ENCODE measurements around the gene ZNF343.

The ZNF343 gene

DNA sequence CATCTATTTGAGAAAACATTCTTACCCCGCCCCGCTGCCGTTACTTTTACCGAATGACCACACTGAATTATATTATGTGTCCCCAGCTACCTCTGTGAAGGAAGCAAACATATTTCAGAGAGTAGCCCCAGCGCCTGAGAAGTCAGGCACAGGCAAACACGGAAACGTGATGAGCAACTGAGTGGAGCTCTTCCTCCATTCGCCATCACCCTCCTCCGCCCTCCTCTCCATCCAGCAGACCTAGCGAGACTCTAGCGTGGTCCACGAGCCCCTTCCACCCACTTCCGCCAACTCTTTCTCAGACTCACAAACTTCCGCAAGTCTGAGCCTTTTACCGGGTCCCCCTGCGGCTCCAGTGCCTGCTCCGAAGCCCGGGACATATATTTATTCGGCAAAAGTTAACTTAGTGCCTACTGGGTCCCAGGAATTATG lies 38.7 kb downstream of the ZNF343 start:
- peak; percentile 68 for DNase-seq

DNA sequence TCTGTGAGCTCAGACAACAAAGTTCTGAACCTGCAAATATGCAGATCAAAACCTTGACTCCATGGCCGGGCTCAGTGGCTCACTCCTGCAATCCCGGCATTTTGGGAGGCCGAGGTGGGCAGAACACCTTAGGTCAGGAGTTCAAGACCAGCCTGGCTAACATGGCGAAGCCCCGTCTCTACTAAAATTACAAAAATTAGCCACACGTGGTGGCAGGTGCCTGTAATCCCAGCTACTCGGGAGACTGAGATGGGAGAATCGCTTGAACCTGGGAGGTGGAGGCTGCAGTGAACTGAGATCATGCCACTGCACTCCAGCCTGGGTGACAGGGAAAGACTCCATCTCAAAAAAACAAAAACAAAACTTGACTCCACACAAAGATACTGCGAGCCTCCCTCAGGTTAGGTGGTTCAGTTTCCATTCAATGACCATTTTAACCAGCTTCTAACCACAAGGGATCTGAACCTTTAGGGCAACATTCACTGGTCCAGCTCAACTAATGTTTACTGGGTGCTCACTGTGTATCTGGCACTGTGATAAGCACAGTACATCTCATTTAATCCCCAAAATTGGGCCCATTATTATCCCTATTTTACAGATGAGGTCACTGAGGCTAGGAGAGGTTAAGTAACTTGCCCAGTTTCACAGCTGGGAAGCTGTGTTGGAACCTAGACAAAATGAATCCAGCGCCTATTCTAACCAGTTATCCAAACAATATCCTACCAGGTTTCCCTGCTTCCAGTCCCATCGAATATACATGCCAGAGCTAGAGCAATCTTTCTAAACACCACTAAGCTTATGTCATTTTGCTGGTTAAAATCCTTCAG lies 39.9 kb downstream of the ZNF343 start:
- DNase-seq: no peak

GRCh38 chr20:2467412-2467811 lies 41.3 kb downstream of the ZNF343 start:
- DNase-seq: no peak

- DNase-seq: no peak
Observed at GRCh38 chr20:2465100-2465499, 43.6 kb downstream of the ZNF343 start.

DNA sequence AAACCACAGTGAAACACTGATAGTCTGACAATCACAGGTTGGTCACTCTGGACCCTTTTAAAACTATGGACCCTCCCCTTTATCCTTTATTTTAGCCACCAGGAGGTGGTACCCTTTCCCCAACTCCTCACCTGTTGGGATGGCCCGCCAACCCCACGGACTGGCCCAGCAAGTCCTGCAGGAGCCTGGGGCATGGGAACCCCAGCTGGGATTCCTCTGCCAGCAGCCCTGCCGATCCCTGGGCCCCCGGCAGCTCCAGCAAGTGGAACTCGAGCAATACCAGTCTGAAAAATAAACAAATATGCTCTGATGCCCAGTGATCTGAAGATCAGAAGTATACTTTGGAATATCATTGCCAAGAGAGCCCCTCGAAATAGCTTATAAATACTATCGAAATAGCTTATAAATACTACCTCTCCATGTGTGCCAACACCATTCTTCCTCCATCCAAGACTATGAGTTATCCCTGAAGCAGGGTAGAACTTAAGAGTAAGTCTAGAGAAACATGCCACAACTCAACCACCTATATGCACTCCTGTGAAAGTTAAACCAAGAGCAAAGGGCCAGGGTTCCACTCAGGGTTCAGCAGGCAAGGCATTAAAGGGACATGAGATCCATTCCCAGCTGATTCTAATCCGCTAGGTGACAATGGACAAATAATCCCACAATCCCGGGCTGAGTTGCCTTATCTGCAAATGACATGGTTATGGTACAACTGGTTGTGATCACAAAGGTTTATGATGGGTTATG lies 44.9 kb downstream of the ZNF343 start:
- DNase-seq: no peak

DNA sequence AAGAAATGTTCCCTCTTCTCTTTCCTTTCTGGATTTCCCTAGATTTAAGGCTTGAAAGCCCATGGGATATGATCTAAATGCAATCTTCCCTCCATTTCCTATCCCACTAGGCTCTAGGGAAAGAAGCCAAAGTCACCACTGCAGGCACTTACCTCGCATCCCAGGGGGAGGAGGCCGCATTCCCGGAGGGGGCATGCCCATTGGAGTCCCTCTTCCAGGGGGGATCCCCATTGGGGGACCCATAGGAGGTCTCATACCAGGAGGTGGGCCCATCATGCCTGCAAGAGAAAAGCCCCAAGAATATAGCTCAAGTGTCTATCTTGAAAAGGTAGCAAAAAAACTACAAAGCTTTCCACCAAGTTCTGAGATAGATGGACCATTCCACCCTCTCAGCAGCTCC lies 46.2 kb downstream of the ZNF343 start:
- no peak for DNase-seq

GRCh38 chr20:2460752-2461424 lies 47.8 kb downstream of the ZNF343 start:
- DNase-seq: no peak

DNA sequence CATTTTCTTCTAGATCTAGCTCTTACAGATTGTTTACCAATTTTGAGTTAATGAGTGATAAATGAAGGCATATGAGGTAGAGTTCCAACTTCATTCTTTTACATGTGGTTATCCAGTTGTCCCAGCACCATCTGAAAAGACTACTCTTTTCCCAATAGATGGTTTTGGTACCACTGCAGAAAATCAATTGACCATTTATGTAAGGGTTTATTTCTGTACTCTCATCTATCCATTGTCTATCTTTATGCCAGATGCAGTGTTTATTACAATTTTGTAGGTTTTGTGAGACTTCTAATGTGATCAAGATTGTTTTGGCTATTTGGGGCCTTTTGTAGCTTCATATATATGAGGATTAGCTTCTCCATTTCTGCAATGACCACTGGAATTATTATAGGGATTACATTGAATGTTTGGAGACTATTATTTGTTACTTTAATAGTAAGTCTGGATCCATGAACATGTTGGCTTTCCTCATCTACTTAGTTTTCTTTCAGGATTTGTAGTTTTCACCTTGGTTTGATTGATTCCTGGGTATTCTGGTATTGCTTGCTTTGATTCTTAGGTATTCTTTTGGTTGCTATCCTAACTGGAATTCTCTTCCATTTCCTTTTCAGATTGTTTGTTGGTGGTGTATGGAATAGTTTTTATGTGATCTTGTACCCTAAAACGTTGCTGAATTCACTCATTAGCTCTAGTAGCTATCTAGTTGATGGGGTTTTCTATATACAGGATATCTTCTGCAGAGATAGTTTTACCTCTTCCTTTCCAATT lies 48.5 kb downstream of the ZNF343 start:
- no peak for DNase-seq

DNA sequence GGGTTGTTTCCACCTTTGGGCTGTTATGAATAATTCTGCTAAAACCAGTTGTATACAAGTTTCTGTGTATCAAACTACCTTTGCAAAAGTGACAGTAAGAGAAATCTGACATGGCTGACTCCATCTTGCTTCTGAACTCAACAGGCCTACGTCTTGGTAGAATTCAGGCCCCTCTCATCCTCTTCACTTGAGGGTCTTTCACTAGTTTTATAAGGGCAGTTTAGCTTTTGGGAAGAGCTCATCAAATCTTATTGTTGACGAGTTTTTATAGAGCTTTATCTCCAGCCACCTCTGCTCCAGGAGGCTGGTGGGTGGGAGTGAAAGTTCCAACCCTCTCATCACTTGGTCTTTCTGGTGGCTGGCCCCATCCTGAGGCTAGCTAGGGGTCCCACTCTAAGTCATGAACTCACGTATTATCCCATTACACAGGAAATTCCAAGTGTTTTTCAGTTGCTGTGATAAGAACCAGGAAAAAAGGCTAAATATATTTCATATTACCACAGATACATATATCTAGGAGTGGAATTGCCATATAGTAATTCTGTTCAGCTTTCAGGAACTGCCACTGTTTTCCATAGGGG lies 49.7 kb downstream of the ZNF343 start:
- no peak for DNase-seq

GRCh38 chr20:2455771-2456497 lies 52.8 kb downstream of the ZNF343 start:
- no peak for DNase-seq

DNA sequence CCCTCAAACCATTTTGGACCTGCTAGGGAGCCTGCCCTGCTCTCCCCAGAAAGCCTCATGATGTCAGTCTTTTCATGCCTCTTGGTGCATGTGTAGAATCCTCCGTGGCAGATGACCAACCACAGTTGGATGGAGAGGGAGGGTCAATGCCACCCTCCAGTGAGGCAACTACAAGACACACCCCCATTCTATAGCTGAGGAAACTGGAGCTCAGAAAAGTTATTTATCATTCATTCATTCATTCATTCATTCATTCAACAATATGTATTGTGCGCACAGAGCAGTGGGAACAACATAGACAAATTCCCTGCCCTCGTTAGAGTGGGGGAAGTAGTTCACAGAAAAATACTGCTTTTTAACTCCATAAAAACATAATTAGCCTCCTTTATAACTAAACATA lies 54.9 kb downstream of the ZNF343 start:
- no peak for DNase-seq

- peak; percentile 66 for DNase-seq
Observed at GRCh38 chr20:2451939-2452732, 56.6 kb downstream of the ZNF343 start.

DNA sequence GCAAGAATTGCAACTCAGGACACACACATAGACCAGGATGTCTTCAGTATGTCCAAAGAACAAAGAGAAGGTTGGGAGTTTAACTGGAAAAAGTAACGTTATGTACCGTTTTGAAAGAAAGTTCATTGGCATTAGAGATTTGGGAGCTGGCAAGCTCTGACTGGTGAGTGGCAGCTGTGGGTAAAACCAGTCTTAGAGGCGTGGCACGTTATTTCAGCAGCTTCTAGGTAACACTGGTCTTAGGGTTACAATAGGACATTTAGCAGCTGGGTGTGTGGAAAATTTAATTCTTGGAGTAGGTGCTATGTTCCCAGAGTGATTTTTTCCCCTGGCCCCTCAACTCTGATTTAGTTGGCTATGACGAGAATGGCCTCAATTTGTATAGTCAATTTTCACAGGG lies 57.3 kb downstream of the ZNF343 start:
- no peak for DNase-seq

DNA sequence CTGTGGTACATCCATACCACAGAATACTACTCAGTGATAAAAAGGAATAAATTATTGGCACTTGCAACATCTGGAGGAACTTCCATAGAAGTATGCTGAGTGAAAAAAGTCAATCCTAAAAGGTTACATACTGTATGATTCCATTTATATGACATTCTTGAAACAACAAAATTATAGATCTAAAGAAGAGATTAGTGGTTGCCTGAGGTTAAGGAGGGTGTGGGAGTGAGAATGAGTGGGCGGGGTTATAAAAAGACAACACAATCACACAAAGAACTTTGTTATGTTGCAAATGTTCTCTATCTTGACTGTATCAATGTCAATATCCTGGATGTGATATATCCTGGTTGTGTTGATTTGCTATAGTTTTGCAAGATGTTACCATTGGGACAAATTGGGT lies 59.3 kb downstream of the ZNF343 start:
- DNase-seq: peak; percentile 33

GRCh38 chr20:2446845-2447244 lies 61.9 kb downstream of the ZNF343 start:
- DNase-seq: no peak

Data from activated naive CD4-positive, alpha-beta T cell treated with Interleukin-2 at 50 U/mL for 16 hours (primary cell).